HuH-7 (cell line): ENCODE measurements around the gene TEX29.

ENCODE experiments used
- DNase-seq: peaks from one replicate; pipeline ENCODE4 v3.0.0; 2011; ENCODE audit warnings: low spot score

TEX29 gene

DNA sequence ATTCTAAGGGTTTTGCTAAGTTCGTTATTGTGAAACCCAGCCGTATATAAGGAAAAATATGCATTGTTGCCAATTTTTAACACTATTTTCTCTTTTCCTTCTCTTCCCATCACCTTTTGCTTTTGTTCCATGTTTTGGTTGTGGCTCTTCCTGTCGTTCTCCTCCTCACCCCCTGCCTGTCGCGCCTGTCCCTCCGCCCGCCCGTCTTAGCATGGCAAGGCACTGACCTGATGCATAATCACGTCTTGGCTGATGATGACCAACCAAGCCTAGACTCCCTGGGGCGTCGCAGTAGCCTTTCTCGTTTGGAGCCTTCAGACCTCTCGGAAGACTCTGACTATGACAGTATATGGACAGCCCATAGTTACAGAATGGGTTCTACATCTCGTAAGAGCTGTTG lies 28.5 kb upstream of the TEX29 start:
- DNase-seq = no peak

DNA sequence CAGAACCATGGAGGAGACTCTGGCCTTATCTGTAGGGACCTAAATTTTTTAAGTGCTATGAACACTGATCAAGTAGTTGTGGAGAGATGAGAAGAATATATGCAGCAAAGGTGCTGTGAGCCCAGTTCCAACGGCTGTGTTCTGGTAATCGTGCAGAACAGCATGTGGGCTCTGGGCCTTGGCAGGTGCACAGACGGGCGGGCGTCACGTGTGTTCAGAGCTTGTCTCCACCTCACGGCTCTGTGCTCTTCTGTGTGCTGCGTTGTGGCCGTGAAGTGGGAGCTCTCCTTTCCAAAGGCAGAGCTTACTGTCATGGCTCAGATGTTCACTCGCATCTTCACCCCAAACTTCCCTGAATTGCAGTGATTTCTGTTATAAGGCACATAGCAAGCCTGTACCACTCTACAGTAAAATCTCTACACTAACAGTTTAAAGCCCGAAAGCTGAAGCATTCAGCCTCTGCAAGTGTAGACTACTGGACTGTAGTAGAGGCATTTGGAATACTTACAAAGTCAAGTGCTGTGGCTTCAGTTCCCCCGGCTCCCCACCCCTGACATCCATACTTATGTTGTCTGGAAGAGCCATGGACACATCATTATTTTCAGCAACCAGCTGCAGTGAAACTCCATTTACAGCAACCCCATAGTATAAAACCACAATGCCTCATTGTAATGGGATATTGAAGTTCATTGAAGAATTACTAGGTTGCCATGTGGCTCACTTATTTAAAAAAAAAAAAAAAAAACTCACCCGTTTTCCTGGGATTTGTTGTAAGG lies 27.5 kb upstream of the TEX29 start:
- DNase-seq = no peak

DNA sequence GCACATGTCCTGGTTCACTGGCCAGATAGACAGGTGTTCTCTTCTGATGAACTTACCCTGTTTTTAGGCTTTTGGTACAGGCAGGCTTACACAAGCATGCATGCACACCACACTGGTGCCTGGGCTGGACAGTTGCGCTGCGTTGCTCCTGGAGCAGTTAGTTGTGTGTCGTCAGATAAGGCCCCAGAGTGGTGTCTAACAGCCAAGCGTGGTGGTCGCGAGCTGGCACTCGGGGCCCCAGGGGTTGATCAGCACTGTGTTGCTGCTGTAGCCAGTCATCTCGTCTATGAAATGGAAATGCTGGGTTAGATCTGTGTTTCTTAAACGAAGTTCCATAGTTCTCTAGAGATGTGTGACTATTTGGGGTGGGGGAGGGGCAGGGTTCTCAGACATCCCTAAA lies 24.6 kb upstream of the TEX29 start:
- DNase-seq = no peak

DNA sequence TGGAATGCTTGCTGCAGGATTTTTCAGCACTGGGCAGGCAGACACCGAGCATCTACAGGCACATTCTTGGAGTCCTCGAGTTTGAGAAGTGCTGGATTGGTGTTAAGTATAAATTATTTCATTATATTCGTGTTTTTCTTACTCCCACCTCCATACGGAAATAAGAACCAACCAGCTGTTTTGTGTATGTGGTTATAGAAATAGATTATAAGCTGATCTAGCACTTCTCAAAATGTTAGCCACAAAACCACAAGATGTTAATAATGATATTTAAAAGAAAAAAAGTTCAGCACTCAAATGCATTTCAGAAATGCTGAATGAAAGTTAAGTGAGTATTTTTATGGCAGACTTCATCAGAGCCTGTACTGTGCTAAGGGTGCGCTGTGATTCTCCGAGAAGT lies 24.0 kb upstream of the TEX29 start:
- DNase-seq = no peak

DNA sequence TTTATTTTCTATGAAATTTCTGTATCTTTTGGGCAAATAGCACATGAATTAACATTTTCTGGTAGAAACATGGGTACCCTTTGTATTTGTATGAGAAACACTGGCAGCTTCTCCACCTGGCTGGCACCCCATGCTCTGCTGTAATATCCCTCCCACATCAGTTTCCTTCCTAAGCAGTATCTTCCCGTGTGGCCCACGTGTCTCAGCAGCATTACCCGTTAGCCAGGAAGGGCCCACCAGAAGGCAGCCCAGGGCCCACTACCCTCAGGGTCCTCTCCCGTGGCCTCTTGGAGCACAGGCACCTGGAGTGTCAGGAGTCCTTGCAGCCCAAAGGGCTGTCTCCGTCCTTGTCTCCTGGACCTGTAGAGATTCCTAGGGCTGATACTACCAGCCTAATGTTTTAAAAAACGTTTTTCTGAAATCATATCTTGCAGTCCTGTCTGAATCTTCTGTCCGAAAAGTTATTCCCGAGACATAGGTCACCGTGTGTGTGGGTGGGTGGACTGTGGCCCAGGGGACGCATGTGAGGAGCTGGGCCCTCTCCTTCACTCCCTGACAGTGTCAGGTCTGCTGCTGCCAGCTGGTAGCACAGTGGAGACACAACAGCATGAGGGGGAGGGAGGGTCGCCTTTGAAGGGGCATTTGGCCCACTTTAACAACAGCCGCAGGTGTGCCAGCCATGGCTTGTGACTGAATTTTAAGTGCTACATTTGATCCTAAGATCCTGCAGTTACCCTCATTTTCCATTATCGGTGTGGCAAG lies 22.0 kb upstream of the TEX29 start:
- no peak for DNase-seq

DNA sequence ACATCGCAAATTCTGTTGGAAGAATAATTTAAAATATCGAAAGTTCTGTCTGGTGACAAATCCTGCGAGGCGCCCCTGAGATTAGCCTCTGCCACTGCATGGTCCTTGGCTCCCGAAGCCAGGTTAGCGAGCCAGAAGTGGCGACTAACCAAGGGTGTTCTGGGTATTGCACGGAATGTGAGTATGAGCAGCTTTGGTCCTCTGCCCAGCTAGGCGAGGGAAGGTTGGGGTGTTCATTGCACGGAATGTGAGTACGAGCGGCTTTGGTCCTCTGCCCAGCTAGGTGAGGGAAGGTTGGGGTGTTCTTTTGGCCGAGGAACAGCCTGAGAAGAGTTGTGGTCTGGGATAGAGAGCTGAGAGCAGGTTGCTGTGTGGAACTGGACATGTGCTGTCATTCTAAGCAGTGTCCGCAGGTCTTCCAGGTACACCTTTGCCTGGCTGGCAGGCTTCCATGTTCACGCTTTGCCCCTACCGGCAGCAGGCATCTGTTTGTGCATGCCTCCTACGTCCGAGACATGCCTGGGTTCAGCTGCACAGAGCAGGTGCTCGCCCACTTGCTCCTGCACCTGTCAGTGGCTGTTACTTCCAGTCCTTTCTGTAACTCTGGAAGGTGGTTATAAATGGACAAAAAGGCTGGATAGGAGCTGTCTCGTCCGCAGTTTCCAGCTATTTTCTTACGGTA lies 18.3 kb upstream of the TEX29 start:
- no peak for DNase-seq

DNA sequence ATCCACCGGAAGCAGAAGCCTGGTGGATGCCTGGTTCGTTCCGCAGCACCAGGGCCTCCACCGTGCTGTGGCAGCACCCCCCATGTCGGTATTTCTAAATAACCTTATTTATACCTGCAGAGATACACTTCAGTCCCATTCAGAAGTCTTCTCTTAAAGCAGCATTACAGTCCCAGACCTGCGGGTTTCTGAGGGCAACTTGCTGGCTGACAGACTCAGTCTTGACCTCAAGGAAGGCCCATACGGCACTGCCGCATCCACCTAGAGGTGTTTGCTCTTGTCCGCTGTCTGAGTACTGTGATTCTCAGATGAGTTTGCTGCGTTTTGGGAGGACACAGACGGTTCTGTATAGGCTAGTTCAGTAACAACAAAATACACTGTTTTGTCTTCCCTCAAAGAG lies 16.9 kb upstream of the TEX29 start:
- no peak for DNase-seq

DNA sequence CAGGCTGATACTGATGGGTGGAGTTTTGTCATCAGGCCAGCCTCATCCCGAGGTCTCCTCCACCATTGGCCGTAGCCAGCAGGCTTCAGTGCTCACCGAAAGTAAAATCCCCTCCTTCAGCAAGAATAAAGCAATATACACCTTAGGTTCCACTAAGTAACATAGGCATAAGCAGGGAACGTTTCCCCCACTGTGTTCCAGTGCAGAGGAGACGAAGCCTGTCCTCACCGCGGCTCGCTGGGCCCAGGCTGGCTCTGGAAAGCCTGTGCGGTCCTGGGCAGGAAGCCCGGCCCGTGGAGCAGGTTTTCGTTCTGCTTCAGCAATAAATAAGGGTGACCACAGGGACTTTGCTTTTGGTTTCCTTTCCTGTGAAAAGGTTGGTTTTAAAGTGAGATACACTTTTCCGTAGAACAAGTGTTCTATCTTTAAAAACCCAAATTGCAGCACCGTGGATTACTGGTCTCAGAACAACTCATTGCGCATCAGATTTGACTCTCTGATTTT lies 16.3 kb upstream of the TEX29 start:
- no peak for DNase-seq

DNA sequence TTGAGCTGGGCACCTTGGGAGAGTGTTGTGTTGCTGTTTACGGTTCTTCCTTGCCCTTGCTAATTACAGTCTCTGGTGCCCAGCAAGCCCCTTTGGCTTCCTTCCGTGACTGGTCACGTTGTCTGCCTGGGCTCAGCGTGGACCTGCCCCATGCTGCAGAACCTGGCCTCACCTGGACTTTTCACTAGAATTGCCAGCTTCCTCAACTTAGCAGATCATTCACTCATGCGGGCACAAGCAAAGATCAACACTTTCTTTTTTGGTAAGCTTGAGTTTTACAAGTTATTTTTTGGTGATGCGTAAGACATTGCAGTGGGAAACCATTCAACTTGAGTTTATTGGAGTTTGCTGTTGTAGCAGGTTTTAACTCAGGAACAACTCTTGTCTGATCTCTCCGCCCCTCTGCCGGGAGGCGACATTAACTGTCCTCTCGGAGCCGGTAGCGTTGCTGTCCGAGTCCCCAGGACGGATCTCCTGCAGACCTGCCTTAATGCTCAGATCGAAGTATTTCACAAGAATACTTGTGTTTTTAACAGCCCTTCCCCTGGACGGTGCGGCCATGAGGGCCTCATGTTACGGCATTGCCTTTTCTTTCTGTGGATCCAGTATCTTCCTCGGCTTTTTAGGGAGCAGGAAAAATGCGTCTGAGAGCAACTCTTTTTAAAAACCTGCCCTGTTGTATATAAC lies 15.7 kb upstream of the TEX29 start:
- DNase-seq = no peak

DNA sequence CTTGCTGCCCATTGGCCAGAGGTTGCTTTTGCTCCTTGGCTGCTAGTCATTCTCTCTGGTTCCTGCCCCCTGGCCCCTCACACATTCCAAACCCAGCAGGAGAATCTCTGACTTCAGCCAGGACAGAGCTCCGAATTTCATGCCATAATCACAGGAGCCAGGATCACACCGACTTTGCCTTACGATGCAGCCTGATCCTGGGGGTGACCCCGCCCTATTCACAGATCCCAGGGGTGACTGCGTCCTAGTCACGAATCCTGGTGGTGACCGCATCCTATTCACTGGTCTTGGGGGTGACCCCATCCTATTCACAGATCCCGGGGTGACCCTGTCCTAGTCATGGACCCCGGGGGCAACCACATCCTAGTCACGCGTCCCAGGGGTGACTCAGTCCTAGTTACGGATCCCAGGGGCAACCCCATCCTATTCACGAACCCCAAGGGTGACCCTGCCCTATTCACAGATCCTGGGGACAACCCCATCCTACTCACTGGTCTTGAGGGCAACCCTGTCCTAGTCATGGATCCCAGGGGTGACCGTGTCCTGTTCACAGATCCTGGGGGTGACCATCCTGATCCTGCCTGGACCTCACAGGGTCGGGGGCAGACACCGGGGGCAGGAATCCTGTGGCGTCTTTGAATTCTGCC lies 7.4 kb upstream of the TEX29 start:
- no peak for DNase-seq

DNA sequence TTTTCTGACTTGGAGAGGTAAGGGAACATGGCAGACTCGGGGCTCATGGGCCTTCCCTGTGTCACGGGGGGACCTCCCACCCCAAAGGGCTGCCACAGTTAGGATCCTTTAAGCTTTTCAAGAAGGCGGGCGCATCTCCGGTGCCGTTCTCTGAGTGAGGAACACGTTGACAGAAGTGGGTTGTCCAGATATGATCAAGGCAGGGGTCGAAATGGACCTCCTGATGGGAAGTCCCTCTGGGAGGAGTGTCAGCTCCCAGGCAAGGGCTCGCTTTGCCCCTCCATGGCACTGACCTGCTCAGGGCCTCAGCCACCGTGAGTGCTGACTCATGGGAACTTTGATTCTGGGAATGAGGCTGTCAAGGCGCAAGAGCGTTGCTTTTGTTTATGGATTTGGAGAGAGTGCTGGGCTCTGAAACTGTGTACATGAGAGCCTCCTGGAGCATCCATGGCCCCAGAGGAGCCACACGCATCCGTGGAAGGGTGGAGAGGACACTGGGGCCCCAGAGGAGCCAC lies 6.5 kb upstream of the TEX29 start:
- no peak for DNase-seq

DNA sequence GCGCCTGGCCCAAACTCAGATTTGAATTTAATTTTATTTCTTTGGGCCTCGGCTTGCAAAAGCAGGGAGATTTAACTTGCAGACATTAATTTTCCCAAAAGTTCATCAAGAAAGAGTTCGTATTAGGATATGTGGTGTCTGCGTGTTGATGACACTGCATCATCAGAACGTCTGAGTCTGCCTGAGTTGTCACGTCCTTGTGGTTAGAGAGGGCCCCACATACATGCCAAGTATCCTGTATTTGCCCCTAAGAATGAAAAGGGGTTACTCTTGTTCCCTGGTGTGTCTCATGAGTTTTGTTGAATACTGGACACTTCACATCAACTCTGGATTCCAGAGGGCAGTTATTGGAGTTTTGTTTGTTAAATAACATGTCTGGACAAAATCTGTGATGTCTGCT lies 5.6 kb upstream of the TEX29 start:
- no peak for DNase-seq

DNA sequence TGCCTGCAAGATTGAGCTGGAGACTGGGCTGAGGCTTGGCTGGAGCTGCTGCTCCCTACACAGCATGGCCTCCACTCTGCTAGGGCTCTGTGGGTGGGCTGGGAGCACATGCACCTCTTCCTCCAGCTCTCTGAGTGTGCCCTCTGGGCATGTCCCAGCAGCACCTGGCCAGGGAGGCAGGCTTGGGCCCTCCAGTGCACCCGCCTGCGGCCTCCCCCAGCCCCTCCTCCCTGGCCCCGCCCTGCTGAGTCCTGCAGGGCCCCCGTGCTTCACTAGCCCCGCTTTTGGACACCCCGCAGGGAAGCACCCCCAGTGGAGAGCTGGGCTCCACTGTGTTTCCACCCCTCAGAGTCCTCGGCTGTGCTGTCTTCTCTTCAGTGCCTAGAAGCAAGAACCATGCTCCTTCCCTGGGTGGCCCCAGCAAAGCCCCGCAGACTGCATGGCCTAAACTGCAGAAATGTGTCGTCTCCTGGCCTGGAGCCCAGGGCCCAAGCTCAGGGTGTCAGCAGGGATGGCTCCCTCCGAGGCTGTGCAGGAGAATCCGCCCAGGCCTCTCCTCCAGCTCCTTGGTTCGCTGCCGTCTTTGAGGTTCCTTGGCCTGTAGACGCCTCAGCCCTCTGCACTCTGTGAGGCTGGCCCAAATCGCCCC lies 5.0 kb upstream of the TEX29 start:
- DNase-seq = no peak

DNA sequence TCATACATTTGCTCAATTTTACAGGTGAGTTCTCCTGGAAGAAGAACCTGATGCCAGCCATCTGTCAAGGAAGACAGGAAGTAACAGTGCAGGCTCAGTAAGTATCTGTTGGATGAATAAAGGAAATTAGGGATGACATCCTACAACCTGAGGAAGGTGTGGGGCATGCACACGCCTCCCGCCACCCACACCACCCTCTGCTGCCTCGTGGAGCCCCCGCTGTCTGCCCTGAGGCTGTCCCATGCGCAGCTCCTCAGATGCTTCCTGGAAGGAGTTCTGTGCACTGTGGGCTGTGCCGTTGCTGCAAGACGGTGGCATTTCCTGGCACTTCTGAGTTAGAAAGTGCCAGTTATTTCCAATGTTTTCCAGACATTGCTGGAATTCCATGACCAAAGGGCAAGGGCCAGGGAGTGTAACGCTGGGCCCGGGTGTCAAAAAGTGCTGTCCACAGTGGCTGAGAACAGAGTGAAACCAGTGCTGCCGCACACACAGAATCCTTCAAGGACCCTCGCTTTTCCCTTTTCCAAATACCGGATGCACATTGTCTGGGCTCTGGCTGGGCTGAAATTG lies 4.2 kb upstream of the TEX29 start:
- no peak for DNase-seq

DNA sequence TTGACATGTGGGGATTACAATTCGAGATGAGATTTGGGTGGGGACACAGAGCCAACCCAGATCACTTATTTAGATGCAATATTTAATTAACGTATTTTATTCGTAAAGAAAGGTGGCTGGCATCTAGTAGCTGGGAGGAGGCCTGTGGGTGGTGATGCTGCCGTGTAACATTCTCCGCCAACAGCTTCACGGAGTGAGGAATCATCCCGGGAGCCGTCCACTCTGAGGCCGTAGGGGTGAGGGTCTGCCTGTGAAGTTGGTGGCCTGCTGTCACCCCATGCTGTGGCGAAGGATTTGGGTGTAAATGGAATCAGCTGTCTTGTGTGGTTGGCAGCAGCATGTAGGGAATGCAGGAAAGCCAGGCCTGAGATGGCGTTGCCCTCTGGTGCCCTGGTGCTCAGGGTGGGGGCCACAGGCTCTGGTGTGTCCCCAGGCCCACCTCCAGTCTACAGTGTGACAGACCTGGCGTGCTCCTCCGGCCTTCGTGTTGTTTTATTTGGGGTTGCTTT lies 3.3 kb upstream of the TEX29 start:
- DNase-seq = no peak

DNA sequence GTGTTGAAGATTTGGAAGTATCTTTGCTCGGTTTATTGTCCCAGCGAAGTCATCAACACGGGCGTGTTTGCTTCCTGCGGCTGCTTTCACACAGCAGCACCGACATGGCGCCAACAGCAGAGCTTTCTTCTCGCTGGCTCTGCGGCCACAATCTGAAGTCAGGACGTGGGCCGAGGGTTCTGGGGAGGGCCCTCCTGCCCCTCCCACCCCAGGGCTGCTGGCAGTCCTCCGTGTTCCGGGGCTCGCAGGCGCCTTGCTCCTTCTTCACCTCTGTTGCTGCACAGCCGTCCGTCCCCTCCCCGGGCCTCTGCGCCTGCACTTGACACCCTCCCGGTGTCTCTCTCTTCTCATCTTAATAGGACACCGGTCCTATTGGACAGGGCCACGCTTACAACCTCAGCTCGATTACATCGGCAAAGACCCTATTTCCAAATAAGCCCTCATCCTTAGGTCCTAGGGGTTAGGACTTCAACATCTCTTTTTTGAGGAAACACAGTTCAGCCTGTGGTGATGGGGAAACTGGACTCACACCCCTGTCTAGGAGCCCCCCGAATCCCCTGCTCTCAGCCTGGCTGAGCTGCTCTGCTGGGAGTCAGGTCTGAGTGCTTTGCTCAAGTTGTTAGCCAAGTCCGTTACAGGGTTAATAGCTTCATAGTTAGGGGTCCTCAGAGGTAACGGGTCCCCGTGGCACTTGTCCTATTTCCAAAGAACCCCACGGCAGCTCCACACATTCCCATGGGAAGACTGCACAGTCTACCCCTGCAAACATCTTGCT lies 2.7 kb upstream of the TEX29 start:
- no peak for DNase-seq

DNA sequence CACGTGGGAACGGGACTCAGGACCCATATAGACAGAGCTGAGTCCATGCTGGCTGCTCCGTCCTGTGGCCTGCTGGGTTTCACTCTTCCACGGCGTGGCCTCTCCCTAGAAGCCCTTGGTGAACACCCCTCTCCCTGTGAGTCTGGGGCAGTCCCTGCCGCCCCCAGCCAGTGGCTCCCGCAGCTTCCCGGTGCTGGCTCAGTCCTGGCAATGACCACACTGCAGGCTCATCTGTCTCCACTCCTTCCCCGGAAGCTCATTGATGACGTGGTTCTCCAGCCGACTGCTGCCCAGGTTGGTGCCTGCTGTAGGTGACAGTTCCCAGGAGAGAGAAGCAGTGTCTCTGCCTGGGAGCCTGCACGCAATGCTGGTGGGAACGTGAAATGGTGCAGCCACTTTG lies 2.1 kb upstream of the TEX29 start:
- DNase-seq = no peak

DNA sequence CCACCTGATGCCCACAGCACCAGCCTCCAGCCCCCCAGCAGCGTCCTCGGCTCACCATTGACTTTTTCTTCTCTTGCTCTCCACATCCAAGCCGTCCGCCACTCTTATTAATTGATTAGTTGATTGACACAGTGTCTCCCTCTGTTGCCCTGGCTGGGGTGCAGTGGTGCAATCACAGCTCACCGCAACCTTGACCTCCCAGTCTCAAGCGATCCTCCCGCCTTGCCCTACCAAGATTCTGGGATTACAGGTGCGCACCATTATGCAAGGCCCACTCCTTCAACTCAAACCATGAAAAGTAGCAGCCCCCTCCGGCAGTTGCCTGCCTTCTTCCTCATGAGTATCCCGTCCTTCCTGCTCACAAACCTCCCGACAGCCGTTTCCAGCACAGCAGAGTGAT lies 921 bp upstream of the TEX29 start:
- DNase-seq = no peak

DNA sequence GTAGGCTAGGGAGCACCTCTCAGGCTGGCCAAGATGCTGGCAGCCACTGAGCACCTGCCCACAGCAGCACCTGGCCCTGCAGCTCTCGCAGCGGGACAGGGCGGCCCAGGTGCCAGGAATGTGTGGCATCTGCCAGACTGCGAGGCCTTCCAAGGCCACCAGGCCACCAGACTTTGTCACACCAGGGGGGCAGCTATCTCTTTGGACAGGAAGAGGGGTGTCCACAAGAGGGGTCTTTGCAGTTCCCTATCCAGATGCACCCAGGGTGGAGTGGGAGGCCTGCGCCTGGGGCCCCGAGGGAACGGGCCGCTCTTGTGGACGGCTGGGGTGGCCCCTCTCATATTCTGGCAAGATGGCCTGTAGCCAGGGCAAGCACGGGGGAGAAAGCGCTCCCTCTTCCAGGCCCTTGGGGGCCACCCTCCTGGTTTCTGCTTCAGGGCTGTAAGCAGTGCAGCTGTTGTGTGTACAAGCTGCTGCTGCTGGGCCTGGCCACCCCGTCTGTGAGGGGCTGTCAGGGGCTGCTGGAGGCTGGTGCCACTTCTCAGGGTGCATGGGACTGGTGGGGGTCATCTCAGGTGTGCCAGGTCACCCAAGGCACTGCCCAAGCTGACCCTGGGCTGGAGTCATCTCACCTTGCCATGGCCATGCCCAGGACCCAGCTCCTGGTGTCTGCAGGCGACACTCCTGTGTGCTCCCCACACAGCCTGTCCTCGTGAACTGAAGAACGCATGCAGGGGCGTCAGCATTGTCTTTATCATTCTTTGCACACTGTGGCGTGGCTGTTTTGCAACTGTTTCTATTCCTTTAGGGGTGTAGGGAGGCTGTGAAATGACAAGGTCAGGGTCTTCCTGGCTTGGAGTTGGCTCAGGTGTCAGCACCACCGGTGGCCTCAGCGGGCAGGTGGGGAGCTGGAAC lies 1.8 kb downstream of the TEX29 start:
- DNase-seq = no peak
